ENCODE data around the gene DMXL2.

DMXL2 gene

DNA sequence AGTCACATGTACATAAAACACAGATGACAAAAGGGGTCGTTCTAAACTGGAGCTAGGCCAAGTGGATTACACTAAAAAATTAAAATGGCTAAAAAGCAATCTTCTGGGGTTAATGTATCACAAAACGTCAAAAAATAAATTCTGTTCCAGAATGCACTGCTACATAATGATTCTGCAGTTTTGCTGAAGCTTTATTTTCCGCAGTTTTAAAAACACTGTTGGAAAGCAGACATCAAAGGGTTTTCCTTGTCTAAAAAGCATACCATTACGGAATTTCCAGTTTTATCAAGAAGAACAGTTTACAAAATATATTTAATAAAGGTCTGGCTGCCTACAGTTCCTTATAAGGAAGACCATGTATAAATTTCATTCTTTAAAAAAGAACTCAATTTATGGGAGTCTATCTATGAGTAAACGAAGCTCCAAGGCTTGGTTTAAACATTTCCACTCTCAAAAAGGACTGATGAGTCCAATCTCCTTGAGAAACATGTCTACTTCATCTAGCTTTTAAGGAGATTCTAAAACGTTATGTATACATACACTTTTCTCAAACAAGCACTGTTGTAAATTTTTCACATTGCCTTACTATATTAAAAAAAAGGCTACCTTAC lies 1.3 kb downstream of the DMXL2 start:
- Histone ChIP-seq H3K79me2 (ENCODE audit: insufficient read depth, low read length) (peaks cover 43% of the 10 kb centered on the region), H3K27me3 (ENCODE audit: insufficient read depth, low read length, poor library complexity) (no peaks in the 10 kb centered on the region), H3K27ac (ENCODE audit: low read length) (peak overlapping the region; percentile 56; the same call in 1 of the 2 replicates), H2AFZ (ENCODE audit: low read depth, low read length) (peak overlapping the region; percentile 68), H3K36me3 (ENCODE audit: insufficient read depth, low read length) (no peaks in the 10 kb centered on the region), H3K4me2 (ENCODE audit: insufficient read depth, low read length) (peak overlapping the region; percentile 86), H3K4me3 (ENCODE audit: low read depth in 1 of 2, low read length in 2 of 2) (peak overlapping the region; percentile 44 to 66; a peak in 3 of 4 replicates), H3K9me3 (ENCODE audit: insufficient read depth, low read length, severe bottlenecking) (no peaks in the 10 kb centered on the region), H3K4me1 (ENCODE audit: insufficient read depth, low read length) (peaks cover 40% of the 10 kb centered on the region), H3K9ac (ENCODE audit: low read depth, low read length) (peak overlapping the region; percentile 67), H4K20me1 (ENCODE audit: insufficient read depth, low read length) (no peaks in the 10 kb centered on the region; the same call in 1 of the 2 replicates)
- ATAC-seq (ENCODE audit: insufficient read depth, low read depth) (no peak), DNase-seq (no peak)
- TF ChIP-seq, protein P1, sequence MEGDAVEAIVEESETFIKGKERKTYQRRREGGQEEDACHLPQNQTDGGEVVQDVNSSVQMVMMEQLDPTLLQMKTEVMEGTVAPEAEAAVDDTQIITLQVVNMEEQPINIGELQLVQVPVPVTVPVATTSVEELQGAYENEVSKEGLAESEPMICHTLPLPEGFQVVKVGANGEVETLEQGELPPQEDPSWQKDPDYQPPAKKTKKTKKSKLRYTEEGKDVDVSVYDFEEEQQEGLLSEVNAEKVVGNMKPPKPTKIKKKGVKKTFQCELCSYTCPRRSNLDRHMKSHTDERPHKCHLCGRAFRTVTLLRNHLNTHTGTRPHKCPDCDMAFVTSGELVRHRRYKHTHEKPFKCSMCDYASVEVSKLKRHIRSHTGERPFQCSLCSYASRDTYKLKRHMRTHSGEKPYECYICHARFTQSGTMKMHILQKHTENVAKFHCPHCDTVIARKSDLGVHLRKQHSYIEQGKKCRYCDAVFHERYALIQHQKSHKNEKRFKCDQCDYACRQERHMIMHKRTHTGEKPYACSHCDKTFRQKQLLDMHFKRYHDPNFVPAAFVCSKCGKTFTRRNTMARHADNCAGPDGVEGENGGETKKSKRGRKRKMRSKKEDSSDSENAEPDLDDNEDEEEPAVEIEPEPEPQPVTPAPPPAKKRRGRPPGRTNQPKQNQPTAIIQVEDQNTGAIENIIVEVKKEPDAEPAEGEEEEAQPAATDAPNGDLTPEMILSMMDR (IDR thresholded peaks at IDR 0.05; ENCODE audit: borderline replicate concordance, extremely low read depth, low read length, poor library complexity, severe bottlenecking) = no peak
- TF ChIP-seq EZH2 (IDR thresholded peaks at IDR 0.05; ENCODE audit: borderline replicate concordance, low read depth, low read length, severe bottlenecking) = no peak

DNA sequence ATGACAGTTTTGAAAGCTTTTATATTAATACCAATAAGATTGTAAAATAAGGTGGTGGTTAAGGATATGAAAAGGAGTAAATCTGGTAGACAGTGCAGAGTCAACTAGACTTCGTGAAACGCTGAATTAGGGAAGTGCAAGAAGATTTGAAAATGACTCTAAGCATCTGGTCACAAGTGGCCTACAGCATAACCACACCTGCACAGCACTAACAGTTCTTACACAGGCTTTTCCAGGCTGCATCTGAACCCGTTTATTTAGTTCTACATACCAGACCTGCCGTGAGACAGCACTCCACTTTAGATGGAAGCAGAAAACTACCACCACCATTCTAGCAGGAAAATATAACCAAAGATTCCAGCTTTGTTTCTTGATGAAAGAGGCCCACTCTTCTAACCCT lies 1.9 kb downstream of the DMXL2 start:
- Histone ChIP-seq H3K36me3 (ENCODE audit: insufficient read depth, low read length) (peaks cover 1% of the 10 kb centered on the region; the same call in 1 of the 2 replicates), H3K4me2 (ENCODE audit: insufficient read depth, low read length) (peak overlapping the region; percentile 86), H4K20me1 (ENCODE audit: insufficient read depth, low read length) (no peaks in the 10 kb centered on the region; the same call in 1 of the 2 replicates), H3K9ac (ENCODE audit: low read depth, low read length) (peak overlapping the region; percentile 67; the same call in 1 of the 2 replicates), H3K4me3 (ENCODE audit: low read depth in 1 of 2, low read length in 2 of 2) (peak overlapping the region in 1 of 2 experiments; percentile 66; a peak in 1 of 4 replicates), H3K9me3 (ENCODE audit: insufficient read depth, low read length, severe bottlenecking) (no peaks in the 10 kb centered on the region), H3K79me2 (ENCODE audit: insufficient read depth, low read length) (peaks cover 45% of the 10 kb centered on the region), H2AFZ (ENCODE audit: low read depth, low read length) (no peak overlapping the region), H3K27ac (ENCODE audit: low read length) (no peak overlapping the region), H3K4me1 (ENCODE audit: insufficient read depth, low read length) (peaks cover 40% of the 10 kb centered on the region), H3K27me3 (ENCODE audit: insufficient read depth, low read length, poor library complexity) (no peaks in the 10 kb centered on the region)
- ATAC-seq (ENCODE audit: insufficient read depth, low read depth) (no peak), DNase-seq (no peak)
- no peak for TF ChIP-seq EZH2 (IDR thresholded peaks at IDR 0.05; ENCODE audit: borderline replicate concordance, low read depth, low read length, severe bottlenecking)
- TF ChIP-seq, protein P1 (IDR thresholded peaks at IDR 0.05; ENCODE audit: borderline replicate concordance, extremely low read depth, low read length, poor library complexity, severe bottlenecking) = no peak

GRCh38 chr15:51620122-51620521 lies 2.4 kb downstream of the DMXL2 start:
- no peak overlapping the region for H3K27ac ChIP-seq (ENCODE audit: low read length)
- H2AFZ ChIP-seq (ENCODE audit: low read depth, low read length) = no peak overlapping the region
- no peak for DNase-seq
- H3K4me1 ChIP-seq (ENCODE audit: insufficient read depth, low read length) = peaks cover 40% of the 10 kb centered on the region
- peak overlapping the region; percentile 86; the same call in 1 of the 2 replicates for H3K4me2 ChIP-seq (ENCODE audit: insufficient read depth, low read length)
- H3K9ac ChIP-seq (ENCODE audit: low read depth, low read length) = no peak overlapping the region
- ATAC-seq (ENCODE audit: insufficient read depth, low read depth) = no peak
- H3K9me3 ChIP-seq (ENCODE audit: insufficient read depth, low read length, severe bottlenecking) = no peaks in the 10 kb centered on the region
- no peaks in the 10 kb centered on the region; the same call in 1 of the 2 replicates for H4K20me1 ChIP-seq (ENCODE audit: insufficient read depth, low read length)
- H3K36me3 ChIP-seq (ENCODE audit: insufficient read depth, low read length) = peaks cover 7% of the 10 kb centered on the region; the same call in 1 of the 2 replicates
- H3K4me3 ChIP-seq (ENCODE audit: low read depth in 1 of 2, low read length in 2 of 2) = no peak overlapping the region
- TF ChIP-seq, protein P1 (IDR thresholded peaks at IDR 0.05; ENCODE audit: borderline replicate concordance, extremely low read depth, low read length, poor library complexity, severe bottlenecking) = no peak
- no peak for TF ChIP-seq EZH2 (IDR thresholded peaks at IDR 0.05; ENCODE audit: borderline replicate concordance, low read depth, low read length, severe bottlenecking)
- H3K27me3 ChIP-seq (ENCODE audit: insufficient read depth, low read length, poor library complexity) = no peaks in the 10 kb centered on the region
- H3K79me2 ChIP-seq (ENCODE audit: insufficient read depth, low read length) = peaks cover 49% of the 10 kb centered on the region

Measured in DND-41 (cell line).